Stomach (tissue), 9 donors: ENCODE results near the gene FAM110D. TPM values are rescaled to one million over a fixed set of nuclear protein-coding genes. Genes with fewer than 3 reads are reported as not detected.

Experiments
- DNase-seq, 2 donors: peaks; one replicate each; pipeline versions ENCODE4 v3.0.0 to v3.0.0-alpha.2; 2013 to 2019
- H3K27ac ChIP-seq, 5 donors: fragments of 200-600 bp in 4 of 5; sonication (generic) in 4 of 5; one replicate each; pipeline ENCODE4 v1.5.1; 2013 to 2019; ENCODE audit warnings: mild to moderate bottlenecking in 1 of 5, moderate library complexity in 1 of 5
- H3K27me3 ChIP-seq, 3 donors: fragments of 200-600 bp; sonication (generic); one replicate each; pipeline ENCODE4 v1.5.1; 2017 to 2019; ENCODE audit warnings: mixed run types in 1 of 3
- H3K36me3 ChIP-seq, 4 donors: fragments of 200-600 bp; sonication (generic); 1 replicate in 3 of 4; 2 replicates in 1 of 4; pipeline ENCODE4 v1.5.1; 2016 to 2019
- H3K4me1 ChIP-seq, 4 donors: fragments of 200-600 bp; sonication (generic); one replicate each; pipeline ENCODE4 v1.5.1; 2016 to 2019
- H3K4me3 ChIP-seq, 4 donors: fragments of 200-600 bp; sonication (generic) in 3 of 4; one replicate each; pipeline ENCODE4 v1.5.1; 2016 to 2019; ENCODE audit warnings: mild to moderate bottlenecking in 1 of 4
- H3K9me3 ChIP-seq, 4 donors: fragments of 200-600 bp; sonication (generic); one replicate each; pipeline ENCODE4 v1.5.1; 2016 to 2019
- EP300 ChIP-seq: sonication (generic); formaldehyde crosslinking; IDR thresholded peaks from one replicate; pipeline ENCODE4 v1.6.1; 2017; ENCODE audit warnings: antibody characterized with exemption
- POLR2A ChIP-seq, 4 donors: fragments of 450-650 bp; IDR thresholded peaks; one replicate each; pipeline ENCODE4 v1.6.1; 2016; ENCODE audit warnings: antibody characterized with exemption in 4 of 4, control low read depth in 2 of 4, mild to moderate bottlenecking in 1 of 4, moderate library complexity in 1 of 4
- POLR2AphosphoS5 ChIP-seq, 3 donors: sonication (generic); formaldehyde crosslinking; IDR thresholded peaks; one replicate each; pipeline ENCODE4 v1.6.1; 2016; ENCODE audit warnings: antibody characterized with exemption in 3 of 3
- WGBS, 5 donors: extraction: QIAGEN DNeasy Blood & Tissue Kit in 3 of 5; methylation state at CpG; one replicate each; pipeline versions ENCODE4 v1.1.5 to v1.1.7; 2013 to 2018; 5-methylcytosine and 5-hydroxymethylcytosine counted together
- intact Hi-C: fragments of 100-400 bp; cut with DNase I; formaldehyde crosslinking; loops from one replicate; pipeline ENCODE4 v1.15.1; 2023; ENCODE audit warnings: low total_unique reads
- polyA plus RNA-seq, 3 donors: library from polyadenylated mRNA; stranded (reverse); fragments of 200-250 nt; gene quantifications; one replicate each; pipeline ENCODE4 v1.2.3, GENCODE V29; 2013
- total RNA-seq, 5 donors: library from RNA; depleted of rRNA; stranded (reverse); fragments of >200 nt; gene quantifications; one replicate each; pipeline versions ENCODE4 v1.1.0 to v1.2.3, GENCODE V29; 2014 to 2016
- TF ChIP-seq, protein P1 (sequence below), 7 experiments: fragments of 450-650 bp in 4 of 7; fragments of 200-600 bp in 3 of 7; sonication (generic) in 3 of 7; IDR thresholded peaks; one replicate each; pipeline ENCODE4 v1.5.1; 2016 to 2019; ENCODE audit warnings: antibody characterized with exemption in 7 of 7, control low read depth in 2 of 7, mild to moderate bottlenecking in 1 of 7
- donor health status: healthy with polysubstance abuse.
- donor health status: Bipolar disorder and iron deficiency.
- donor health status: healthy.

The FAM110D gene
- total and polyA plus RNA-seq, 8 donors, result 1.00 to 15.6 (median 1.4) TPM; not detected in 3

DNA sequence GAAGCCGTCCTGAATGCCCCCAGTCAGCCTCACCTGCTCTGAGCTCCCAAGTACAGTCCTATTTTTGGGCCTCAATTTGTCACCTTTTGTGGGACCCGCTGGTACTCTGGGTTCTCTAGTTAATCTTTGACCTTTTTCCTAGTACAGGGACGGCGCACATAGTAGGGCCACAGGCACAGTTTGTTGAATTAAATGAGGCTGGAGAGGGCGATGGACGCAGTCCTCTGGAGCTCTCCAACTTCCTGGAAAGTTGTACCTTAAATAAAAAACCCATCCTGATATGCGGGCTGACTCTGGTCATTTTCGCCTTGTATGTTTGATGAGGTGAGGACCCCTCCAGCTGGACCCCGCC, 4.8 kb downstream of the FAM110D start:
- H3K9me3 ChIP-seq, result no peaks in the 10 kb centered on the region
- peak overlapping the region in 2 of 5 donors; percentile 56 to 68 for H3K27ac ChIP-seq
- H3K36me3 ChIP-seq, result no peaks in the 10 kb centered on the region
- intact Hi-C loops, result loop anchor here (5.0 kb wide), 1 partner anchor 126 kb away; no protein-coding TSS in a partner anchor
- no peak for DNase-seq
- peaks cover 0 to 42% (median 15%) of the 10 kb centered on the region in 3 donors for H3K27me3 ChIP-seq
- H3K4me1 ChIP-seq, result peaks cover 15 to 48% (median 38%) of the 10 kb centered on the region in 4 donors
- 41 to 56% (median 46%) methylated on average over 7 to 9 of the region's 9 CpGs for WGBS, 5 donors
- H3K4me3 ChIP-seq, result peak overlapping the region; percentile 45 to 51 (median 49)
- TF ChIP-seq, protein P1, sequence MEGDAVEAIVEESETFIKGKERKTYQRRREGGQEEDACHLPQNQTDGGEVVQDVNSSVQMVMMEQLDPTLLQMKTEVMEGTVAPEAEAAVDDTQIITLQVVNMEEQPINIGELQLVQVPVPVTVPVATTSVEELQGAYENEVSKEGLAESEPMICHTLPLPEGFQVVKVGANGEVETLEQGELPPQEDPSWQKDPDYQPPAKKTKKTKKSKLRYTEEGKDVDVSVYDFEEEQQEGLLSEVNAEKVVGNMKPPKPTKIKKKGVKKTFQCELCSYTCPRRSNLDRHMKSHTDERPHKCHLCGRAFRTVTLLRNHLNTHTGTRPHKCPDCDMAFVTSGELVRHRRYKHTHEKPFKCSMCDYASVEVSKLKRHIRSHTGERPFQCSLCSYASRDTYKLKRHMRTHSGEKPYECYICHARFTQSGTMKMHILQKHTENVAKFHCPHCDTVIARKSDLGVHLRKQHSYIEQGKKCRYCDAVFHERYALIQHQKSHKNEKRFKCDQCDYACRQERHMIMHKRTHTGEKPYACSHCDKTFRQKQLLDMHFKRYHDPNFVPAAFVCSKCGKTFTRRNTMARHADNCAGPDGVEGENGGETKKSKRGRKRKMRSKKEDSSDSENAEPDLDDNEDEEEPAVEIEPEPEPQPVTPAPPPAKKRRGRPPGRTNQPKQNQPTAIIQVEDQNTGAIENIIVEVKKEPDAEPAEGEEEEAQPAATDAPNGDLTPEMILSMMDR (IDR thresholded peaks at IDR 0.05), result no peak
- TF ChIP-seq POLR2A (IDR thresholded peaks at IDR 0.05), result no peak
- TF ChIP-seq POLR2AphosphoS5 (IDR thresholded peaks at IDR 0.05), result no peak
- TF ChIP-seq EP300, result no peak

DNA sequence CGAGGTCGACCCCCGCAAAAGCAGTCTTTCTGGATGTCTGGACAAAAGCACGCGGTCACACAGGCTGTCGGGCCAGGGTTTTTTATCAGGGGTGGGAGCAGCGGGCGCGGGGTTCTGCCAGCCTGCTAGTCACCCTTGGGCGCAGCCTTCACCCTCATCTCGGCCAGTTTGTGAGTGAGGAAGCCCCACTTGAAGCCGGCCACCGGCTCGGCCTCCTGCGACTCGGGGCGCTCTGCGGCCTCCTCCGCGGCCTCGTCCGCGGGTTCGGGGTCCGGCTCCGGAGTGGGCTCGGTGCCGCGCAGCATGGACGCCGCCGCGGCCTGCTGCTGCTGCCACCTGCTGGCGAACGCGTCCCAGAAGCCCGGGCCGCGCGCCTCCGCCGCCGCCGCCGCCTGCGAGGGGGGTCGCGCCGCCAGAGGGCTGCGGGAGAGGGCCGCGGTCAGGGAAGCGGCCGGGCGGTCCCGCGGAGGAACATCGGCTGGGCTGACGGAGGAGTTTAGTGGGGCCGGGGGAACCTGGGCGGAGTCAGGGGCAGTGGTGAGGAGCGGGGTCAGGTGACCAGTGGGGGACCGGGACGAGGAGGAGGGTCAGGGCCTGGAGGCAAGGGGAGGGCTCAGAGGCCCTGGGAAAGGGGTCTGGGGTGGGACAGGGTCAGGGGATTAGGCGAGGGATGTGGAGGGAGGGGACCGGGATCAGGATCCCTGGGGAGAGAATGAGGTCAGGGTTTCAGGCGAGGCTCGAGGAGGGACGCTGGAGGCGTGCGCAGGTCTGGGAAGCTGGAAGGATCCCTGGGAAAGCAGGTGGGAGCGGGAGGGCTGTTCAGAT, 5.4 kb downstream of the FAM110D start:
- peak overlapping the region in 4 of 5 donors; percentile 1 to 68 (median 56) for H3K27ac ChIP-seq
- WGBS, 5 donors, result 6 to 18% (median 10%) methylated on average over 31 to 72 of the region's 72 CpGs
- intact Hi-C loops, result loop anchor here (5.0 kb wide), 1 partner anchor 127 kb away; no protein-coding TSS in a partner anchor

DNA sequence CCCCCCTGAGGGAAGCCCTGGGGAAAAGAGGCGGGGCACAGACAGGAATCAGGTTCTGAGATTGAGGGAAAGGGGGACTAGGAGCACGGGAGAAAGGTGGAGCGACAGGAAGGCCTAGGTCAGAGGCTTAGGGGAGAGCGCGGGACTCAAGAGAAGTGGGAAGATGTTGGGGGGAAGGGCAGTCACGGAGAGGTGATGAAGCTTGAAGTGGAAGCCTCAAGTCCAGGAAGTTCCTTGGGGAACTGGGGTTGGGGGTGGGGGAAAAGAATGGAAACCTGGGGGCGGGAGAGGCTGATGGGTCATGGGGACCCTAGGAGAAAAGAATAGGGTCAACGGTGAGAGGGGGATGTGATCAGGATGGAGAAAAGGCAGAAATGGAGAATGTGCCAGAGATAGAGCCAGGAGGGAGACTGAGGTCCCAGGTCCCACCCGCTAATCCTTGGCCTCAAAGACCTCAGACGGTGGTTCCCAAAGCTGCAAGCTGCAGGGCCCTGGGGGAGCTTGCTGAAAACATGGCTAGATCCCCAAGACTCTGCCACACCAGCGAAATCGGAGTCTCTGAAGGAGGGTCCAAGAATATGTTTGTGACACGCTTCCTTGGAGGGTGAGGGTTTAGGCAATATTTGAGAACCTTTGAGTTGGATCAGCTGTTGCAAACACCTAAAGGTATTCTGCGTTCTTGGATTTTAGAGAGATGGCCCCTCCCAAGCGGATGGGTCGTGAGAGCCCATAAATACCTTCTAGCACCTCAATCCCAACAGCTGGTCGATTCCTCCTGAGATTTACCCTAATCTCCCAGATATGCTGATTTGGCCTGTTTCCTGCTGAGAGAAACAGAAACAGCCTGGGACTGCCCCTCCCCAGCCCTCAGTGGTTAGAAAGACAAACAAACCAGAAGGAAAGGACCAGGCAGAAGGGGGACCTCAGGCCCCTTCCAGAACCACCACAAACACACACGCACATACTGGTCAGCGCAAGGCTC, 6.3 kb downstream of the FAM110D start:
- Histone ChIP-seq H3K9me3 (no peaks in the 10 kb centered on the region), H3K4me3 (no peak overlapping the region), H3K27ac (peak overlapping the region in 4 of 5 donors; percentile 1 to 68 (median 56)), H3K27me3 (peaks cover 0 to 29% (median 15%) of the 10 kb centered on the region in 3 donors), H3K4me1 (peaks cover 15 to 55% (median 46%) of the 10 kb centered on the region in 4 donors), H3K36me3 (no peaks in the 10 kb centered on the region)
- 53 to 61% (median 55%) methylated on average over 19 of the region's 19 CpGs for WGBS, 5 donors
- intact Hi-C loops, result loop anchor here (5.0 kb wide), 1 partner anchor 128 kb away; no protein-coding TSS in a partner anchor
- DNase-seq, result peak in 1 of 2 donors; percentile 52
- TF ChIP-seq POLR2A (IDR thresholded peaks at IDR 0.05) (no peak), POLR2AphosphoS5 (IDR thresholded peaks at IDR 0.05) (no peak), EP300 (no peak)
- TF ChIP-seq, protein P1 (IDR thresholded peaks at IDR 0.05), result no peak

More for the DNA sequence above, 5.4 kb downstream of the FAM110D start:
- TF ChIP-seq EP300, result no peak
- no peak for TF ChIP-seq POLR2A (IDR thresholded peaks at IDR 0.05)
- TF ChIP-seq, protein P1 (IDR thresholded peaks at IDR 0.05), result peak in 3 of 7 experiments; percentile 60 to 81 (median 65)
- peak; percentile 53 to 84 for DNase-seq
- Histone ChIP-seq H3K9me3 (no peaks in the 10 kb centered on the region), H3K36me3 (no peaks in the 10 kb centered on the region), H3K4me1 (peaks cover 15 to 50% (median 40%) of the 10 kb centered on the region in 4 donors), H3K27me3 (peaks cover 0 to 36% (median 15%) of the 10 kb centered on the region in 3 donors), H3K4me3 (peak overlapping the region; percentile 45 to 51 (median 49))
